ENCODE measurements around the gene BLVRB. TPM values are rescaled to one million over a fixed set of nuclear protein-coding genes. Genes with fewer than 3 reads are reported as not detected.
A peak's percentile ranks its signal among the peaks of the same experiment; 100 is the strongest.

BLVRB gene
- total RNA-seq, 3 donors from 2014 or later = 70.9 to 87.6 (median 76.8) TPM

DNA sequence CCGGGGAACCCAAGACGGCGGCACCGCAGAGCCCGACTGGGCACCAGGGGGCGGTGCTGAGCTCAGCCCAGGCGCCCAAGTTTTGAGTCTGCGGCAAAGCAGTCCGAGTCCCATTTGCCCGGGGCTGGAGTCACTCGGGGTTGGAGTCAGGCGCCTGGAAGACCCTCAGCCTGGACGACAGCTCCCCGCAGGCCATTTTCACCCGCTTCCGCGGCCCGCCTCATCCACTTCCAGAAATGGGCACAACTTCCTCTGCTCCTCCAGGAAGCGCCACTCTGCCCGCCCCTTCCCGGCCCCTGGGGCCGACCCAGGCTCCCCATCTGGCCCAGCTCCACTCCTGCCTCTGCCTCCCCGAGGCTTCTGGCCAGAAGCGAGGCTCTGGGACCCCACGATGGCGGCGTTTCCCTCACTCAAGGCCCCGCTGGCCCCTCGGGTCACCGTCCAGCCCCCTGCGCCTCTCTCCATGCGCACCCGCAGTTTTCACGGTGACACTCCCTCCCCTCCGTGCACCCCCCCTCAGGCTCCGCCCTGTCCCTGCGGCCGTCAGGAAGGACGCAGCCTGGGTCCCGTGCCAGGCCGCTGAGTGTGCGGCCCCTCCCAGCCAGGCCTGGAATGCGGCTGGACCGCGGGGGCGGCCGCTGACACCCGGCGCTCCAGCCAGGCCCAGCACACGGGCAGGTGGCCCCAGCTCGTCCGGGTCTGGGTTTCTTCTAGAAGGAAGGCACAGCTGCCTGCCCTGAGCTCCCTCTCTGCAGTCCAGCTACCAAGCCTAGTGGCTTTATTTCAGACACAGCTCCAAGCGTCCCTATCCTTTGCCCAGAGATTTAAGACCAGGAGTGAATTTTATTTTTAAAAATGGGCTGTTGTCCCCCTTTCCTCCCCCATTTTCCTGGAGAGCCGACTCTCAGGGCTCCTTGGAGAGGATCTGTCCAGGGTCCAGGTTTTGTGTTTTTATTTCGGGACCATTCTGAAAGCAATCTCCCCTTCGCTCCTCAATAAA is 44.5 kb downstream of the BLVRB start:
- TF ChIP-seq CTCF (IDR thresholded peaks at IDR 0.05) = peak; percentile 96
- ATAC-seq = peak; percentile 83
- peaks cover 18% of the 10 kb centered on the region for H3K4me1 ChIP-seq (ENCODE audit: low read depth)
- DNase-seq = peak; percentile 94 to 96 (median 95)
- no peaks in the 10 kb centered on the region for H3K36me3 ChIP-seq (ENCODE audit: low read depth)
- peak overlapping the region; percentile 61 for H3K4me3 ChIP-seq
- H3K9me3 ChIP-seq = no peaks in the 10 kb centered on the region
- intact Hi-C loops (cut with DNase I, micrococcal nuclease) = no loop called here

DNA sequence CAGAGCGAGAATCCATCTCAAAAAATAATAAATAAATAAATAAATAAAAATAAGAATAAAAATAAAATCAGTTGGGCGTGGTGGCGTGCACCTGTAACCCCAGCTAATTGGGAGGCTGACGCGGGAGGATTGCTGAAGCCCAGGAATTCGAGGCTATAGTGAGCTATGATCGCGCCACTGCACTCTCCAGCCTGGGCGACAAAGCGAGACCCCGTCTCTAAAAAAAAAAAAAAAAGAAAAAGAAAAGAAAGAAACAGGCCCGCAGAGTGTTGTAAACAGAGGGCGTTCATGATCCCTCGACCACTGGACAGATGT is 45.1 kb downstream of the BLVRB start:
- TF ChIP-seq CTCF (IDR thresholded peaks at IDR 0.05) = no peak
- intact Hi-C loops (cut with DNase I, micrococcal nuclease) = no loop called here
- Histone ChIP-seq H3K4me1 (ENCODE audit: low read depth) (peaks cover 18% of the 10 kb centered on the region), H3K36me3 (ENCODE audit: low read depth) (no peaks in the 10 kb centered on the region), H3K4me3 (peak overlapping the region; percentile 61), H3K9me3 (no peaks in the 10 kb centered on the region)
- ATAC-seq (no peak), DNase-seq (no peak)

GRCh38 chr19:40419780-40420179 is 45.8 kb downstream of the BLVRB start:
- Histone ChIP-seq H3K36me3 (ENCODE audit: low read depth) (no peaks in the 10 kb centered on the region), H3K9me3 (no peaks in the 10 kb centered on the region), H3K4me1 (ENCODE audit: low read depth) (peaks cover 18% of the 10 kb centered on the region), H3K4me3 (no peak overlapping the region)
- DNase-seq (no peak), ATAC-seq (no peak)
- intact Hi-C loops (cut with DNase I, micrococcal nuclease) = no loop called here
- TF ChIP-seq CTCF (IDR thresholded peaks at IDR 0.05) = no peak

- no peak for TF ChIP-seq CTCF (IDR thresholded peaks at IDR 0.05)
- intact Hi-C loops (cut with DNase I, micrococcal nuclease) = no loop called here
- H3K9me3 ChIP-seq = no peaks in the 10 kb centered on the region
- DNase-seq = no peak
- H3K4me3 ChIP-seq = no peak overlapping the region
- no peak for ATAC-seq
- no peaks in the 10 kb centered on the region for H3K36me3 ChIP-seq (ENCODE audit: low read depth)
- peaks cover 13% of the 10 kb centered on the region for H3K4me1 ChIP-seq (ENCODE audit: low read depth)
Observed at GRCh38 chr19:40419066-40419612, 46.4 kb downstream of the BLVRB start.

DNA sequence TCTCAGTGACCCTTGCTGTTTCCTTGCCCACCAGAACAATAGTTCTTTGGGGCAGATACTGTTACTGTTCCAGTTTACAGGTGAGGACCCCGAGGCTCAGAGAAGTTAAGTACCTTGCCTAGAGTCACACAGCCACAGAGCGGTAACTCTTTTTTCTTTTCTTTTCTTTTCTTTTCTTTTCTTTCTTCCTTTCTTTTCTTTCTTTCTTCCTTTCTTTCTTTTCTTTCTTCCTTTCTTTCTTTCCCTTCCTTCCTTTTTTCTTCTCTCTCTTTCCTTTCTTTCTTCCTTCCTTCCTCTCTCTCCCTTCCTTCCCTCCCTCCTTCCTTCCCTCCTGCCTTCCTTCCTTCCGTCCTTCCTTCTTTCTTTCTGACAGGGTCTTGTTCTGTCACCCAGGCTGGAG is 47.5 kb downstream of the BLVRB start:
- H3K4me1 ChIP-seq (ENCODE audit: low read depth) = peaks cover 6% of the 10 kb centered on the region

More for the DNA sequence above, 47.5 kb downstream of the BLVRB start:
- no peak for TF ChIP-seq CTCF (IDR thresholded peaks at IDR 0.05)
- Histone ChIP-seq H3K36me3 (ENCODE audit: low read depth) (no peaks in the 10 kb centered on the region), H3K4me3 (no peak overlapping the region), H3K9me3 (no peaks in the 10 kb centered on the region)
- DNase-seq = no peak
- intact Hi-C loops (cut with DNase I, micrococcal nuclease) = no loop called here
- no peak for ATAC-seq

Measured in mucosa of descending colon (tissue), 3 donors.